Measurements from ENCODE around the gene RTN1. TPM values are rescaled to one million over a fixed set of nuclear protein-coding genes. Genes with fewer than 3 reads are reported as not detected.

RTN1 gene
- total RNA-seq, 4 donors from 2014 or later: 1.4 to 2.5 (median 1.8) TPM

- in situ Hi-C loops (cut with MboI; ENCODE audit: low sequenced_read_pairs in 4 of 4): no loop called here
- no peak for ATAC-seq
- no peak for DNase-seq
- peaks cover 17 to 37% (median 24%) of the 10 kb centered on the region in 3 donors for H3K27me3 ChIP-seq
- TF ChIP-seq POLR2A (IDR thresholded peaks at IDR 0.05): no peak
- no peak for TF ChIP-seq CTCF (IDR thresholded peaks at IDR 0.05 in 4 of 5, conservative IDR thresholded peaks at IDR 0.05 in 1 of 5)
- peaks cover 0 to 7% of the 10 kb centered on the region in 2 donors for H3K4me1 ChIP-seq
- intact Hi-C loops (cut with DNase I; ENCODE audit: low total_unique reads): no loop called here
- H3K9me3 ChIP-seq: no peaks in the 10 kb centered on the region
- peak overlapping the region; percentile 51 to 71 (median 56) for H3K4me3 ChIP-seq
- H3K27ac ChIP-seq: no peak overlapping the region
- H3K36me3 ChIP-seq: no peaks in the 10 kb centered on the region
These were observed 958 bp downstream of the RTN1 start for GRCh38 chr14:59869381-59870255.

GRCh38 chr14:59868021-59868420 is 2.6 kb downstream of the RTN1 start:
- ATAC-seq: no peak
- Histone ChIP-seq H3K27ac (no peak overlapping the region), H3K4me1 (peaks cover 0 to 7% of the 10 kb centered on the region in 2 donors), H3K36me3 (no peaks in the 10 kb centered on the region), H3K27me3 (peaks cover 17 to 37% (median 24%) of the 10 kb centered on the region in 3 donors), H3K9me3 (no peaks in the 10 kb centered on the region), H3K4me3 (no peak overlapping the region)
- TF ChIP-seq CTCF (IDR thresholded peaks at IDR 0.05 in 4 of 5, conservative IDR thresholded peaks at IDR 0.05 in 1 of 5) (no peak), POLR2A (IDR thresholded peaks at IDR 0.05) (no peak)
- intact Hi-C loops (cut with DNase I; ENCODE audit: low total_unique reads) (no loop called here), in situ Hi-C loops (cut with MboI; ENCODE audit: low sequenced_read_pairs in 4 of 4) (no loop called here)
- DNase-seq: no peak

- Histone ChIP-seq H3K4me3 (no peak overlapping the region), H3K27ac (no peak overlapping the region), H3K9me3 (no peaks in the 10 kb centered on the region), H3K27me3 (peaks cover 12 to 24% (median 13%) of the 10 kb centered on the region in 3 donors), H3K4me1 (no peaks in the 10 kb centered on the region), H3K36me3 (no peaks in the 10 kb centered on the region)
- intact Hi-C loops (cut with DNase I; ENCODE audit: low total_unique reads): no loop called here
- DNase-seq (no peak), ATAC-seq (no peak)
- TF ChIP-seq POLR2A (IDR thresholded peaks at IDR 0.05): no peak
- TF ChIP-seq CTCF (IDR thresholded peaks at IDR 0.05 in 4 of 5, conservative IDR thresholded peaks at IDR 0.05 in 1 of 5): no peak
- in situ Hi-C loops (cut with MboI; ENCODE audit: low sequenced_read_pairs in 4 of 4): no loop called here
These were observed 6.6 kb downstream of the RTN1 start for GRCh38 chr14:59863806-59864525.

- no peak for TF ChIP-seq CTCF (IDR thresholded peaks at IDR 0.05 in 4 of 5, conservative IDR thresholded peaks at IDR 0.05 in 1 of 5)
- no peak for TF ChIP-seq POLR2A (IDR thresholded peaks at IDR 0.05)
- in situ Hi-C loops (cut with MboI; ENCODE audit: low sequenced_read_pairs in 4 of 4): no loop called here
- DNase-seq: no peak
These were observed 13.2 kb downstream of the RTN1 start for GRCh38 chr14:59857328-59857727.

More at GRCh38 chr14:59857328-59857727, 13.2 kb downstream of the RTN1 start:
- no peak for ATAC-seq
- H3K36me3 ChIP-seq: no peaks in the 10 kb centered on the region
- H3K4me1 ChIP-seq: no peaks in the 10 kb centered on the region
- H3K4me3 ChIP-seq: no peak overlapping the region
- H3K27ac ChIP-seq: no peak overlapping the region
- no peaks in the 10 kb centered on the region for H3K9me3 ChIP-seq
- intact Hi-C loops (cut with DNase I; ENCODE audit: low total_unique reads): no loop called here
- H3K27me3 ChIP-seq: no peaks in the 10 kb centered on the region

Data from gastrocnemius medialis (tissue), 4 donors.